ENCODE results near the gene HOXA7. TPM values are rescaled to one million over a fixed set of nuclear protein-coding genes. Genes with fewer than 3 reads are reported as not detected.

The HOXA7 gene
- total and polyA plus RNA-seq, 4 donors, result 1.0 to 2.2 (median 1.4) TPM

GRCh38 chr7:27160546-27161213, 4.2 kb upstream of the HOXA7 start:
- peak; percentile 92 for ATAC-seq (ENCODE audit: insufficient read depth, low FRiP score)
- DNase-seq, result peak; percentile 92 to 95 (median 93)
- H3K9ac ChIP-seq (ENCODE audit: insufficient read depth in 1 of 2, low read length in 2 of 2), result peak overlapping the region in 1 of 2 donors; percentile 55
- H3K4me3 ChIP-seq, result peak overlapping the region; percentile 21
- TF ChIP-seq CTCF (IDR thresholded peaks at IDR 0.05; ENCODE audit: control extremely low read depth, extremely low read depth), result peak; percentile 99
- no peaks in the 10 kb centered on the region for H3K9me3 ChIP-seq (ENCODE audit: control insufficient read depth in 4 of 4, insufficient read depth in 3 of 4, low read length in 3 of 4)
- H3K4me1 ChIP-seq (ENCODE audit: control insufficient read depth in 5 of 5, insufficient read depth in 5 of 5, low read length in 5 of 5), result peaks cover 0 to 19% (median 4%) of the 10 kb centered on the region in 5 donors
- WGBS, 2 donors, result 1 to 3% methylated on average over 54 of the region's 54 CpGs
- no peaks in the 10 kb centered on the region for H3K36me3 ChIP-seq (ENCODE audit: control insufficient read depth in 4 of 4, insufficient read depth in 4 of 4, low read length in 4 of 4)
- peaks cover 3 to 92% (median 71%) of the 10 kb centered on the region in 3 donors for H3K27me3 ChIP-seq (ENCODE audit: control insufficient read depth in 3 of 3, insufficient read depth in 3 of 3, low read length in 2 of 3)
- H3K27ac ChIP-seq (ENCODE audit: low read depth in 1 of 2, low read length in 1 of 2), result peak overlapping the region in 1 of 2 donors; percentile 51

- H3K4me3 ChIP-seq, result no peak overlapping the region
- ATAC-seq (ENCODE audit: insufficient read depth, low FRiP score) (no peak), DNase-seq (peak in 1 of 3 donors; percentile 25)
- no peaks in the 10 kb centered on the region for H3K36me3 ChIP-seq (ENCODE audit: control insufficient read depth in 4 of 4, insufficient read depth in 4 of 4, low read length in 4 of 4)
- H3K27ac ChIP-seq (ENCODE audit: low read depth in 1 of 2, low read length in 1 of 2), result peak overlapping the region in 1 of 2 donors; percentile 51
- TF ChIP-seq CTCF (IDR thresholded peaks at IDR 0.05; ENCODE audit: control extremely low read depth, extremely low read depth), result no peak
- H3K9ac ChIP-seq (ENCODE audit: insufficient read depth in 1 of 2, low read length in 2 of 2), result no peak overlapping the region
- H3K27me3 ChIP-seq (ENCODE audit: control insufficient read depth in 3 of 3, insufficient read depth in 3 of 3, low read length in 2 of 3), result peaks cover under 1 to 92% (median 70%) of the 10 kb centered on the region in 3 donors
- peaks cover 0 to 19% (median 3%) of the 10 kb centered on the region in 5 donors for H3K4me1 ChIP-seq (ENCODE audit: control insufficient read depth in 5 of 5, insufficient read depth in 5 of 5, low read length in 5 of 5)
- H3K9me3 ChIP-seq (ENCODE audit: control insufficient read depth in 4 of 4, insufficient read depth in 3 of 4, low read length in 3 of 4), result no peaks in the 10 kb centered on the region
- WGBS, 2 donors, result 26 to 44% methylated on average over 23 of the region's 23 CpGs
Observed at GRCh38 chr7:27160145-27160545, 3.7 kb upstream of the HOXA7 start.

GRCh38 chr7:27159266-27160144, 3.0 kb upstream of the HOXA7 start:
- H3K9ac ChIP-seq (ENCODE audit: insufficient read depth in 1 of 2, low read length in 2 of 2), result no peak overlapping the region
- peaks cover 0 to 92% (median 69%) of the 10 kb centered on the region in 3 donors for H3K27me3 ChIP-seq (ENCODE audit: control insufficient read depth in 3 of 3, insufficient read depth in 3 of 3, low read length in 2 of 3)

More at GRCh38 chr7:27159266-27160144, 3.0 kb upstream of the HOXA7 start:
- Histone ChIP-seq H3K9me3 (ENCODE audit: control insufficient read depth in 4 of 4, insufficient read depth in 3 of 4, low read length in 3 of 4) (no peaks in the 10 kb centered on the region), H3K4me1 (ENCODE audit: control insufficient read depth in 5 of 5, insufficient read depth in 5 of 5, low read length in 5 of 5) (peaks cover 0 to 19% (median 3%) of the 10 kb centered on the region in 5 donors), H3K36me3 (ENCODE audit: control insufficient read depth in 4 of 4, insufficient read depth in 4 of 4, low read length in 4 of 4) (no peaks in the 10 kb centered on the region), H3K4me3 (no peak overlapping the region), H3K27ac (ENCODE audit: low read depth in 1 of 2, low read length in 1 of 2) (no peak overlapping the region)
- no peak for ATAC-seq (ENCODE audit: insufficient read depth, low FRiP score)
- no peak for DNase-seq
- no peak for TF ChIP-seq CTCF (IDR thresholded peaks at IDR 0.05; ENCODE audit: control extremely low read depth, extremely low read depth)
- WGBS, 2 donors, result 38 to 60% methylated on average over 27 of the region's 27 CpGs
